ENCODE measurements around the gene CYP24A1.

DNA sequence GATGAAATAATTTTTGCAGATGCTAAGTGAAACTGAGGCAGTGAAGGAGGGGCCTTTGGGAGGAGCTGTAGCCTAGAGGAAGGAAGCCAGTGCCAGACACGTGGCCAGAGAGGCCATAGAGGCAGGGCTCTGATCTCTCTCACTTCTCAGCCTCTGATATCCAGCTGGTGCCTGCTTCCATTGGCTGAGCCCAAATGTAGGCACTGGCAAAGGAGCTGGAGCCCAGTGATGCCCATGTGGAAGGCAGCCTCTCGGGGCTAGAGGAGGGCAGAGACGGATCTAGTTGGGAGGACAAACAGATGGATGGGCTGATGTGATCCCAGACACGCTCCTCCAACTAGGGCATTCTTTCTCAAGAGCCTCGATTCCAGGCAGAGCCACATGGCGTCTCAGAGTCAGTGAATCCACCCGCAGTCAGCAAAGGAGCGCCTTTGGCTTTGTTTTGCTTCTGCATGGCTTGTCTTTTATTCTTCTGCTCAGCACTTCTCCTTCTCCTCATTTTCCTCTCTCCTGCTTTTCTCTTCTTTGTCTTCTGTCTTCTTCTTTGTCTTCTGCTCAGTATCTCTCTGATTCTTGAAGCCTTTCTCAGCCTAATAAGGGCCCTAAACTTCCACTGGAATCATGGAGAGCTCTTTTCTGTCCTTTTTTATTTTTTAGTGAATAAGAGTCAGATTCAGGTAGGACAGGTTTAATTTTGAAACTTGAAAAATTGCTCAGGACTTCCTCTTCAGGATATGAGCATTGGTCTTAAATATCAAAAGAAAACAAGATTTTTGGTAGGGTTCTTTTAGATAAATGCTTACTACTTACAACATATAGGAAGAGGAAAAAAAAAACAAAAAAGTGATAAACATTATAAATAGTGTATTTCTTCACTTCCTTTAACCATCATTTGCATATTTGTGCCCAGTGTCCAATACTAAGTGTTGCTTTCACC lies 41.8 kb downstream of the CYP24A1 start:
- TF ChIP-seq, protein P1, sequence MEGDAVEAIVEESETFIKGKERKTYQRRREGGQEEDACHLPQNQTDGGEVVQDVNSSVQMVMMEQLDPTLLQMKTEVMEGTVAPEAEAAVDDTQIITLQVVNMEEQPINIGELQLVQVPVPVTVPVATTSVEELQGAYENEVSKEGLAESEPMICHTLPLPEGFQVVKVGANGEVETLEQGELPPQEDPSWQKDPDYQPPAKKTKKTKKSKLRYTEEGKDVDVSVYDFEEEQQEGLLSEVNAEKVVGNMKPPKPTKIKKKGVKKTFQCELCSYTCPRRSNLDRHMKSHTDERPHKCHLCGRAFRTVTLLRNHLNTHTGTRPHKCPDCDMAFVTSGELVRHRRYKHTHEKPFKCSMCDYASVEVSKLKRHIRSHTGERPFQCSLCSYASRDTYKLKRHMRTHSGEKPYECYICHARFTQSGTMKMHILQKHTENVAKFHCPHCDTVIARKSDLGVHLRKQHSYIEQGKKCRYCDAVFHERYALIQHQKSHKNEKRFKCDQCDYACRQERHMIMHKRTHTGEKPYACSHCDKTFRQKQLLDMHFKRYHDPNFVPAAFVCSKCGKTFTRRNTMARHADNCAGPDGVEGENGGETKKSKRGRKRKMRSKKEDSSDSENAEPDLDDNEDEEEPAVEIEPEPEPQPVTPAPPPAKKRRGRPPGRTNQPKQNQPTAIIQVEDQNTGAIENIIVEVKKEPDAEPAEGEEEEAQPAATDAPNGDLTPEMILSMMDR (IDR thresholded peaks at IDR 0.05) = no peak
- no peak for TF ChIP-seq POLR2A (IDR thresholded peaks at IDR 0.05)

All from heart left ventricle (tissue), 13 donors.